ENCODE data around the gene EML5.
"Not testable (repeated sequence)": the region's sequence is repeated elsewhere in the genome, so short reads cannot be mapped to it uniquely, and the experiment has no call there.

Gene EML5

GRCh38 chr14:88825503-88825902, 32.8 kb upstream of the EML5 start:
- Histone ChIP-seq H3K27me3 (ENCODE audit: control insufficient read depth, insufficient read depth, low read length) (no peaks in the 10 kb centered on the region), H3K9me3 (replicated peaks; ENCODE audit: low read length) (no peaks in the 10 kb centered on the region), H3K4me3 (ENCODE audit: low read length) (peak overlapping the region; percentile 95), H3K4me1 (ENCODE audit: control insufficient read depth, insufficient read depth, low read length) (peaks cover 15% of the 10 kb centered on the region), H3K36me3 (ENCODE audit: insufficient read depth, low read length) (no peaks in the 10 kb centered on the region), H3K4me2 (ENCODE audit: low read length) (peak overlapping the region; percentile 78), H3K9ac (ENCODE audit: low read depth, low read length) (peak overlapping the region; percentile 86)

DNA sequence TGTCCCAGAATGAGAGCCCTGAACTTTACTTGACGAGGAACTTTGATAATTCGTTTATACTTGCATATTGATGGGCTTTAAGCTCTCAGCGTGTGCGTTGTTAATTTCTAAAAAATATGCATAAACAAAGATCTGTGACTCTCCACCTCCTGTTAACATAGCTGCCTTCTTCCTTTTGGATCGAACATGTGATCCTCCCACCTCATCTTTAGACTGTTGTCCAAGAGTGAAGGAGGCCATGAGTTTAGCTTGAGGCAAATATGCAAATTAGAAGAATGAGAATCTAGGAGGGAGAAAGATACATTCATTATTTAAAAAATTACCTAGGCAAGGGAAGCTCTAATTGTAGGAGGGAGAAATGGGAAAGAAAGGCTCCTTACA, 32.3 kb upstream of the EML5 start:
- Histone ChIP-seq H3K4me3 (ENCODE audit: low read length) (peak overlapping the region; percentile 95), H3K27me3 (ENCODE audit: control insufficient read depth, insufficient read depth, low read length) (no peaks in the 10 kb centered on the region), H3K36me3 (ENCODE audit: insufficient read depth, low read length) (no peaks in the 10 kb centered on the region), H3K9ac (ENCODE audit: low read depth, low read length) (peak overlapping the region; percentile 86), H3K4me2 (ENCODE audit: low read length) (peak overlapping the region; percentile 78), H3K4me1 (ENCODE audit: control insufficient read depth, insufficient read depth, low read length) (peaks cover 14% of the 10 kb centered on the region), H3K9me3 (replicated peaks; ENCODE audit: low read length) (no peaks in the 10 kb centered on the region)

GRCh38 chr14:88824314-88825077, 31.7 kb upstream of the EML5 start, which contains the start of gene TTC8:
Gene TTC8 (plus strand): TSS chr14:88824651. CDS start chr14:88824708, 57 bp downstream.
- Histone ChIP-seq H3K4me3 (ENCODE audit: low read length) (peak within 1 kb of the TSS; percentile 95), H3K27me3 (ENCODE audit: control insufficient read depth, insufficient read depth, low read length) (no peaks in the 10 kb centered on the region), H3K36me3 (ENCODE audit: insufficient read depth, low read length) (no peaks in the 10 kb centered on the region), H3K4me1 (ENCODE audit: control insufficient read depth, insufficient read depth, low read length) (peaks cover 8% of the 10 kb centered on the region), H3K9ac (ENCODE audit: low read depth, low read length) (peak within 1 kb of the TSS; percentile 86), H3K4me2 (ENCODE audit: low read length) (peak within 1 kb of the TSS; percentile 78), H3K9me3 (replicated peaks; ENCODE audit: low read length) (no peaks in the 10 kb centered on the region)

DNA sequence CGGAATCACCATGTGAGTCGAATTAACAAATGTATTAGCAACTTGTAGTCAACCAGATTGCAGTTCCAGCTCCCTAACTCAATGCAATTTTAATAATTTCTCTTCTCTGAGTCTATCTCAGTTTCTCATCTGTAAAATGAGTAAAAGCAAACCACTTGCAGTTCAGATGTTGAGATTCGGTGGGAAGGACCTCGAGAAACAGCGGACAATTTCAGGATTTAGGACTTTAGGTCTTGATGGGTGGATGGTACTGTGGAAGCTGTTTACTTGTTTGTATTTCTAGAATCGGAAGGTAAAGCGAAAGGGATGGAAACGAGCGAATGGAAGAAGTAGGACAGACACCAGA, 31.2 kb upstream of the EML5 start:
- H3K9ac ChIP-seq (ENCODE audit: low read depth, low read length), result peak overlapping the region; percentile 86
- H3K4me1 ChIP-seq (ENCODE audit: control insufficient read depth, insufficient read depth, low read length), result peaks cover 5% of the 10 kb centered on the region
- H3K9me3 ChIP-seq (replicated peaks; ENCODE audit: low read length), result no peaks in the 10 kb centered on the region
- H3K4me2 ChIP-seq (ENCODE audit: low read length), result peak overlapping the region; percentile 78
- no peaks in the 10 kb centered on the region for H3K36me3 ChIP-seq (ENCODE audit: insufficient read depth, low read length)
- peaks cover 2% of the 10 kb centered on the region for H3K27me3 ChIP-seq (ENCODE audit: control insufficient read depth, insufficient read depth, low read length)
- peak overlapping the region; percentile 95 for H3K4me3 ChIP-seq (ENCODE audit: low read length)

DNA sequence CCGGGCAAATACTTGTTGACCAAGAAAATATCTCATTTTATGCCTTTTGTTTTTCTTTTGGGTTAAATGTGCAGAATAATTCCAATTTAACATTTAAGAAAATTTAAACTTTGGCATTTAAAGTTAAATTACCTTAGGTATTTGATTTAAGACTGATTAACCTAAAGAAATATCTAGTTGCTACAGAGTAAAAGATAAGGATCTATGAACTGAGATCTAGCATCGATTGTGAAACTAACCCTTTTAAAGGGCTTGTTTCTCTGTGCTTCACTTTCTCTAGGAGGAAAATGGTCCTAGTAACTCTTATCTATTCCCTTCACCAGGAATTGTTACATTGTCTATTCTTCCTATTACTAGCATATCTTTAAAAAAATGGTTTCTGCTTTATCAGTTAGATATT, 29.1 kb upstream of the EML5 start:
- no peak overlapping the region for H3K9ac ChIP-seq (ENCODE audit: low read depth, low read length)
- peaks cover 15% of the 10 kb centered on the region for H3K27me3 ChIP-seq (ENCODE audit: control insufficient read depth, insufficient read depth, low read length)
- no peaks in the 10 kb centered on the region for H3K9me3 ChIP-seq (replicated peaks; ENCODE audit: low read length)
- peaks cover 5% of the 10 kb centered on the region for H3K4me1 ChIP-seq (ENCODE audit: control insufficient read depth, insufficient read depth, low read length)
- no peaks in the 10 kb centered on the region for H3K36me3 ChIP-seq (ENCODE audit: insufficient read depth, low read length)
- H3K4me3 ChIP-seq (ENCODE audit: low read length), result no peak overlapping the region
- no peak overlapping the region for H3K4me2 ChIP-seq (ENCODE audit: low read length)

GRCh38 chr14:88821378-88821777, 28.6 kb upstream of the EML5 start:
- H3K4me1 ChIP-seq (ENCODE audit: control insufficient read depth, insufficient read depth, low read length), result peaks cover 5% of the 10 kb centered on the region

GRCh38 chr14:88819674-88820073, 26.9 kb upstream of the EML5 start:
- not testable (repeated sequence) for H3K4me2 ChIP-seq (ENCODE audit: low read length); H3K4me3 ChIP-seq (ENCODE audit: low read length); H3K9me3 ChIP-seq (replicated peaks; ENCODE audit: low read length); H3K9ac ChIP-seq (ENCODE audit: low read depth, low read length); H3K36me3 ChIP-seq (ENCODE audit: insufficient read depth, low read length); H3K4me1 ChIP-seq (ENCODE audit: control insufficient read depth, insufficient read depth, low read length)
- H3K27me3 ChIP-seq (ENCODE audit: control insufficient read depth, insufficient read depth, low read length), result peaks cover 15% of the 10 kb centered on the region

More at GRCh38 chr14:88821378-88821777, 28.6 kb upstream of the EML5 start:
- Histone ChIP-seq H3K36me3 (ENCODE audit: insufficient read depth, low read length) (no peaks in the 10 kb centered on the region), H3K4me2 (ENCODE audit: low read length) (no peak overlapping the region), H3K4me3 (ENCODE audit: low read length) (no peak overlapping the region), H3K27me3 (ENCODE audit: control insufficient read depth, insufficient read depth, low read length) (peaks cover 15% of the 10 kb centered on the region), H3K9me3 (replicated peaks; ENCODE audit: low read length) (no peaks in the 10 kb centered on the region), H3K9ac (ENCODE audit: low read depth, low read length) (no peak overlapping the region)

DNA sequence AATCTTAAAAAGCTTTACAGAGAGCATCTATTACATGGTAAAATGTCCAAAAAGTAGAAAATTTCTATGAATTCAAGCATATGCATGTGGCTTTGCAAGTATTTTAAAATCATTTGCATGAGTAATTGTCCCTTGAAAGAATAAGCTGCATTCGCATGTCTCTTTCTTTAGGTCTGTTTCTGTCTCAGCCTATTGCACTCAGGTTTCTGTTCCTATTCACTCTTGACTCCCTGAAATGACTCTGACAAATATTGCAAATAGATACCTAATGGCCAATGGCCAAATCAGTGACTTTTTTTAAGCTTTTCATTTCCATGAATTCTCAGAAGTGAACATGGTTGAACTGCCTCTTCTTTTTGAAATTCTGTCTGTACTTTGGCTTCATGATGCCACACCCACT, 25.3 kb upstream of the EML5 start:
- no peak overlapping the region for H3K4me3 ChIP-seq (ENCODE audit: low read length)
- no peaks in the 10 kb centered on the region for H3K36me3 ChIP-seq (ENCODE audit: insufficient read depth, low read length)
- H3K27me3 ChIP-seq (ENCODE audit: control insufficient read depth, insufficient read depth, low read length), result peaks cover 16% of the 10 kb centered on the region
- no peak overlapping the region for H3K4me2 ChIP-seq (ENCODE audit: low read length)
- H3K9ac ChIP-seq (ENCODE audit: low read depth, low read length), result no peak overlapping the region
- no peaks in the 10 kb centered on the region for H3K4me1 ChIP-seq (ENCODE audit: control insufficient read depth, insufficient read depth, low read length)
- H3K9me3 ChIP-seq (replicated peaks; ENCODE audit: low read length), result no peaks in the 10 kb centered on the region

DNA sequence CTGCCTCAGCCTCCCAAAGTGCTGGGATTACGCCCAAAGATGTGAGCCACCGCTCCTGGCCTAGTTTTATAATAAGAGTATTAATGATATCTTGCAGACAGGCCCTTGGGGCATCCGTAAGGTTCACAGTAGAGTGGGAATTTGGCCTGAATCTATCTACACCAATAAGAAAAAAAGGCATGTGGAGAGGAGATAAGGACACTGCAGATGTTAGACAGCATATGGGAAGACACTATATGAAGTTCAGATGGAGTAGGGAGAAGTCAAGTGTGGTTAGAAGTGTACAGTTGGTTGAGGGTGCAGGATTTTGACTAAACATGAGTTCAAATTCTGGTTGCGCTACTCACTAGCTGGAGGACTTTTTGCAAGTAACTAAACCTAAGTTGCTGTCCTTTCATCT, 23.2 kb upstream of the EML5 start:
- Histone ChIP-seq H3K4me3 (ENCODE audit: low read length) (no peak overlapping the region), H3K4me1 (ENCODE audit: control insufficient read depth, insufficient read depth, low read length) (no peaks in the 10 kb centered on the region), H3K4me2 (ENCODE audit: low read length) (no peak overlapping the region), H3K36me3 (ENCODE audit: insufficient read depth, low read length) (no peaks in the 10 kb centered on the region), H3K9ac (ENCODE audit: low read depth, low read length) (no peak overlapping the region), H3K27me3 (ENCODE audit: control insufficient read depth, insufficient read depth, low read length) (peaks cover 23% of the 10 kb centered on the region), H3K9me3 (replicated peaks; ENCODE audit: low read length) (no peaks in the 10 kb centered on the region)

DNA sequence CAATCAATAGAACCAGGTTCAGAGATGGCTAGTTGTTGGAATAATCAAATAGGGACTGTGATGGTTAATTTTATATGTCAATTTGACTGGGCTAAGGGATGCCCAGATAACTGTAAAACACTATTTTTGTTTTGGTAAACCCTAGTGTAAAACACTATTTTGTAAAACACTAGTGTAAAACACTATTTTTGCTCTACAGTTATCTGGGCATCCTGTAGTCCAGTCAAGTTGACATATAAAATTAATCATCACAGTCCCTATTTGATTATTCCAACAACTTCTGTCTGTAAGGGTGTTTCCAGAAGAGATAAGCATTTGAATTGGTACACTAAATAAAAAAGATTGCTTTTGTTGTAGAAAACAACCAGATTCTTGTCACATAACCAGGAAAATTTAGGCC, 15.6 kb upstream of the EML5 start:
- Histone ChIP-seq H3K36me3 (ENCODE audit: insufficient read depth, low read length) (no peaks in the 10 kb centered on the region), H3K4me2 (ENCODE audit: low read length) (no peak overlapping the region), H3K4me3 (ENCODE audit: low read length) (no peak overlapping the region), H3K9me3 (replicated peaks; ENCODE audit: low read length) (no peaks in the 10 kb centered on the region), H3K9ac (ENCODE audit: low read depth, low read length) (no peak overlapping the region), H3K4me1 (ENCODE audit: control insufficient read depth, insufficient read depth, low read length) (no peaks in the 10 kb centered on the region), H3K27me3 (ENCODE audit: control insufficient read depth, insufficient read depth, low read length) (peaks cover 12% of the 10 kb centered on the region)

DNA sequence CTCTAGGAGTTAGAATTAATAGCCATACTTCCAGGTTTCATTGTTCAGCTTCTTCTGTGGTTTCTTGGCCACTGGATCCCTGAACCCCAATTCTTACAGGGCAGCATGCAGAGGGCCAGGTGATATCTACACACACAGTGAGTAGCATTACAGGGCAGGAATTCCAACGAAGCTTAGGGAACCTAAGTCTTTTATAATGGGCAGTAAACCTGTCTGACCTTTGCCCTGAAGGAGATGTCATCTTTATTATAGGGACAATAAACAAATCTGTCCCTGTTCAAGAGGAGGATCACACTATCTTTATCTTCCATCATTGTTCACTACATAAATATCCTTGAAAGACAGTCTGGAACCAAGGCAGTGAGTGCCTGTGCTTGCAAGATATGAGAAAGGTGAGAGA, 11.7 kb upstream of the EML5 start:
- no peaks in the 10 kb centered on the region for H3K36me3 ChIP-seq (ENCODE audit: insufficient read depth, low read length)
- H3K9ac ChIP-seq (ENCODE audit: low read depth, low read length), result no peak overlapping the region
- no peaks in the 10 kb centered on the region for H3K4me1 ChIP-seq (ENCODE audit: control insufficient read depth, insufficient read depth, low read length)
- no peak overlapping the region for H3K4me3 ChIP-seq (ENCODE audit: low read length)
- H3K4me2 ChIP-seq (ENCODE audit: low read length), result no peak overlapping the region
- peaks cover under 1% of the 10 kb centered on the region for H3K27me3 ChIP-seq (ENCODE audit: control insufficient read depth, insufficient read depth, low read length)
- no peaks in the 10 kb centered on the region for H3K9me3 ChIP-seq (replicated peaks; ENCODE audit: low read length)

GRCh38 chr14:88804035-88804434, 11.3 kb upstream of the EML5 start:
- Histone ChIP-seq H3K4me2 (ENCODE audit: low read length) (no peak overlapping the region), H3K4me1 (ENCODE audit: control insufficient read depth, insufficient read depth, low read length) (no peaks in the 10 kb centered on the region), H3K27me3 (ENCODE audit: control insufficient read depth, insufficient read depth, low read length) (no peaks in the 10 kb centered on the region), H3K4me3 (ENCODE audit: low read length) (no peak overlapping the region), H3K9me3 (replicated peaks; ENCODE audit: low read length) (no peaks in the 10 kb centered on the region), H3K9ac (ENCODE audit: low read depth, low read length) (no peak overlapping the region), H3K36me3 (ENCODE audit: insufficient read depth, low read length) (no peaks in the 10 kb centered on the region)
